Adrenal gland (tissue), 12 donors: Measurements from ENCODE around the gene GDPD4. TPM values are rescaled to one million over a fixed set of nuclear protein-coding genes. Genes with fewer than 3 reads are reported as not detected.

Experiments
- DNase-seq, 7 donors: peaks; one replicate each; pipeline ENCODE4 v3.0.0-alpha.2; 2019 to 2020
- H3K27ac ChIP-seq, 5 donors: fragments of 200-600 bp; sonication (generic) in 4 of 5; 1 replicate in 3 of 5; 2 replicates in 2 of 5; pipeline versions ENCODE4 v1.5.1 to v1.8.0; 2016 to 2020; ENCODE audit warnings: mild to moderate bottlenecking in 1 of 5
- H3K27me3 ChIP-seq: fragments of 200-600 bp; 2 replicates; pipeline ENCODE4 v1.8.0; 2021
- H3K36me3 ChIP-seq, 2 donors: fragments of 200-600 bp; replicated peaks in 1 of 2; 1 replicate in 1 of 2; 2 replicates in 1 of 2; pipeline versions ENCODE4 v1.5.1 to v1.8.0; 2018 to 2022
- H3K4me1 ChIP-seq, 2 donors: fragments of 200-600 bp; replicated peaks in 1 of 2; 1 replicate in 1 of 2; 2 replicates in 1 of 2; pipeline versions ENCODE4 v1.5.1 to v1.8.0; 2018 to 2021
- H3K4me3 ChIP-seq, 4 donors: fragments of 200-600 bp; sonication (generic) in 3 of 4; one replicate each; pipeline ENCODE4 v1.5.1; 2016 to 2018
- H3K9me3 ChIP-seq, 3 donors: fragments of 200-600 bp; sonication (generic) in 1 of 3; replicated peaks in 1 of 3; 1 replicate in 2 of 3; 2 replicates in 1 of 3; pipeline versions ENCODE4 v1.5.1 to v1.8.0; 2016 to 2021
- POLR2A ChIP-seq, 2 donors: fragments of 450-650 bp; IDR thresholded peaks; one replicate each; pipeline ENCODE4 v1.6.1; 2017; ENCODE audit warnings: antibody characterized with exemption in 2 of 2, mild to moderate bottlenecking in 2 of 2, moderate library complexity in 1 of 2
- WGBS, 4 donors: extraction: QIAGEN DNeasy Blood & Tissue Kit in 2 of 4; methylation state at CpG; one replicate each; pipeline versions ENCODE4 v1.1.5 to v1.1.7; 2013 to 2017; 5-methylcytosine and 5-hydroxymethylcytosine counted together
- intact Hi-C, 2 donors: fragments of 100-400 bp; cut with DNase I; formaldehyde crosslinking; loops; one replicate each; pipeline versions ENCODE4 v1.14.1 to v1.15.0; 2022 to 2023
- polyA plus RNA-seq, 3 donors: library from polyadenylated mRNA; stranded (reverse); fragments of 200-250 nt in 2 of 3; fragments of 350-450 nt in 1 of 3; fragmentation: Illumina TruSeq in 1 of 3; extraction: RNeasy Lipid Tissue Mini Kit (QIAGEN cat#74804) in 1 of 3; gene quantifications; one replicate each; pipeline ENCODE4 v1.2.3, GENCODE V29; 2013 to 2014
- total RNA-seq, 9 donors: library from RNA; depleted of rRNA in 4 of 9; stranded (reverse); fragments of >200 nt in 4 of 9; fragments of 120-200 nt in 1 of 9; fragmentation: NEBNext Ultra II Directional in 1 of 9; extraction: Animal tissue kit (Norgen Biotek cat#: 25700) in 1 of 9; gene quantifications; one replicate each; pipeline versions ENCODE4 v1.1.0 to v1.2.4, GENCODE V29; 2013 to 2023
- TF ChIP-seq, protein P1 (sequence below), 6 experiments: fragments of 450-650 bp in 4 of 6; fragments of 200-600 bp in 2 of 6; sonication (generic) in 1 of 6; IDR thresholded peaks; 1 replicate in 5 of 6; 2 replicates in 1 of 6; pipeline versions ENCODE4 v1.5.1 to v1.8.0; 2016 to 2021; ENCODE audit warnings: antibody characterized with exemption in 6 of 6, mild to moderate bottlenecking in 2 of 6, moderate library complexity in 1 of 6
- donor health status: healthy with polysubstance abuse.
- donor health status: Bipolar disorder and iron deficiency.
- donor health status: DM: yes; HTN: yes; CAD: no.
- donor health status: DM: no; HTN: no; CAD: no.
- donor health status: DM: no; HTN: no; CAD: no.
- donor health status: DM: yes; HTN: yes; CAD: no.

The GDPD4 gene
- total and polyA plus RNA-seq, 12 donors = 0.88 to 2.3 TPM; not detected in 10

DNA sequence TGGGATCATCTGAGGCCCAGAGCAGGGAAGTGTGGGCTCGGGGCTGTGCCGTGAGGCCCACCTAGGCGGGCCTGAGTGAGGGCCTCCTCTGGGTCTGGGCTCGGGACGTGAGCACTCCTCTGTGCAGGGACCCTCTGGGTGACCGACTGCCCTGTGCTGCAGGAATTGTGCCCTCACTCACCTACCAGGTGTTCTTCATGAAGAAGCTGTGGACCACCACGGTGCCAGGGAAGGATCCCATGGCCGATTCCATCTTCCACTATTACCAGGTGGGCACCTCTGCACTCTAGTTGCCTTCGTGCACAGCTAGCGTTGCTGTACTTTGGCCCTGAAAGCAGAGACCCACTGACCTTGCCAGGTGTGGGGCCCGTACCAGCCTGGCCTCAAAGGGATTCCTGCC lies 93.0 kb downstream of the GDPD4 start:
- peak in 2 of 7 donors; percentile 8 to 46 for DNase-seq
- TF ChIP-seq POLR2A (IDR thresholded peaks at IDR 0.05) = no peak
- TF ChIP-seq, protein P1, sequence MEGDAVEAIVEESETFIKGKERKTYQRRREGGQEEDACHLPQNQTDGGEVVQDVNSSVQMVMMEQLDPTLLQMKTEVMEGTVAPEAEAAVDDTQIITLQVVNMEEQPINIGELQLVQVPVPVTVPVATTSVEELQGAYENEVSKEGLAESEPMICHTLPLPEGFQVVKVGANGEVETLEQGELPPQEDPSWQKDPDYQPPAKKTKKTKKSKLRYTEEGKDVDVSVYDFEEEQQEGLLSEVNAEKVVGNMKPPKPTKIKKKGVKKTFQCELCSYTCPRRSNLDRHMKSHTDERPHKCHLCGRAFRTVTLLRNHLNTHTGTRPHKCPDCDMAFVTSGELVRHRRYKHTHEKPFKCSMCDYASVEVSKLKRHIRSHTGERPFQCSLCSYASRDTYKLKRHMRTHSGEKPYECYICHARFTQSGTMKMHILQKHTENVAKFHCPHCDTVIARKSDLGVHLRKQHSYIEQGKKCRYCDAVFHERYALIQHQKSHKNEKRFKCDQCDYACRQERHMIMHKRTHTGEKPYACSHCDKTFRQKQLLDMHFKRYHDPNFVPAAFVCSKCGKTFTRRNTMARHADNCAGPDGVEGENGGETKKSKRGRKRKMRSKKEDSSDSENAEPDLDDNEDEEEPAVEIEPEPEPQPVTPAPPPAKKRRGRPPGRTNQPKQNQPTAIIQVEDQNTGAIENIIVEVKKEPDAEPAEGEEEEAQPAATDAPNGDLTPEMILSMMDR (IDR thresholded peaks at IDR 0.05) = no peak
- 75 to 98% (median 88%) methylated on average over 11 of the region's 11 CpGs; no CpG with 5 or more reads in 1 of the 4 donors for WGBS, 4 donors
- H3K4me1 ChIP-seq = no peaks in the 10 kb centered on the region
- no peaks in the 10 kb centered on the region for H3K27me3 ChIP-seq
- intact Hi-C loops = loop anchor here in 1 of 2 donors (10.0 kb wide), 1 partner anchor 336 kb away; no protein-coding TSS in a partner anchor
- no peaks in the 10 kb centered on the region for H3K9me3 ChIP-seq
- peaks cover 0 to 71% of the 10 kb centered on the region in 2 donors for H3K36me3 ChIP-seq
- peak overlapping the region in 1 of 5 donors; percentile 5 for H3K27ac ChIP-seq
- H3K4me3 ChIP-seq = no peak overlapping the region

DNA sequence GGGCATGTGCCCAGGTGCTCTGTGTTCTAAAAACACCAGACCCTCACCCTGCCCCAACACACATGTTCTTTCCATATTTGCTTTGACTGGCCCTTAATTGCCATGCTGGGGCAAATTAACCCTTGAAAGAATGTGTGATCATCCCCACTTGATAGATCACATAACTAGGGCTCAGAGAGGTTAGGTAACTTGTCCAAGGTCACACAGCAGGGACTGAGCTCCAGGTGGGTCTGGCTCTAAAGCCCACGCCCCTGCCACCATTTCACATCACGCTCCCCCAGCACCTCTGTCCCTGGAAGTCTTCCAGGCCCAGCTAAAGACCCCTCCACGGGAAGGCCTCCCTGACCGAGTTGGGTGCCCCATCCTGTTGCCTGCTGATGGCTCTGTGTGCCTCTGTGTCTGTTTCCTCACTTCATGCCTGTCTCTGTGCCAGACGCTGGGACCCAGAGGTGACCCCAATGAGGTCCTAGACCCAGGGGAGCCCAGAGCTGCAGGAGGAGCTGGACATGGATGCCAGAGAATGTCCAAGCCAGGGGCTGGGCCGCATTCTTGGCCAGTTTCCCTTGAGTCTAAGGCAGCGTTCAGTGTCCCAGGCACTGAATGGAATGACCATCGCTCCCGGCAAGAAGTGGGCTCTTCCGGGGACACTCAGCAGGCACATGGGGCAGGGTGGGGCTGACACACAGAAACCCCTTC lies 93.7 kb downstream of the GDPD4 start:
- peak overlapping the region in 1 of 5 donors; percentile 5 for H3K27ac ChIP-seq
- WGBS, 4 donors = 66 to 79% (median 74%) methylated on average over 6 to 10 of the region's 10 CpGs
- no peak overlapping the region for H3K4me3 ChIP-seq
- intact Hi-C loops = loop anchor here in 1 of 2 donors (10.0 kb wide), 1 partner anchor 337 kb away; no protein-coding TSS in a partner anchor
- H3K4me1 ChIP-seq = no peaks in the 10 kb centered on the region
- H3K27me3 ChIP-seq = no peaks in the 10 kb centered on the region
- peaks cover 0 to 73% of the 10 kb centered on the region in 2 donors for H3K36me3 ChIP-seq
- TF ChIP-seq, protein P1 (IDR thresholded peaks at IDR 0.05) = no peak
- peak in 3 of 7 donors; percentile 18 to 65 (median 19) for DNase-seq
- no peaks in the 10 kb centered on the region for H3K9me3 ChIP-seq

DNA sequence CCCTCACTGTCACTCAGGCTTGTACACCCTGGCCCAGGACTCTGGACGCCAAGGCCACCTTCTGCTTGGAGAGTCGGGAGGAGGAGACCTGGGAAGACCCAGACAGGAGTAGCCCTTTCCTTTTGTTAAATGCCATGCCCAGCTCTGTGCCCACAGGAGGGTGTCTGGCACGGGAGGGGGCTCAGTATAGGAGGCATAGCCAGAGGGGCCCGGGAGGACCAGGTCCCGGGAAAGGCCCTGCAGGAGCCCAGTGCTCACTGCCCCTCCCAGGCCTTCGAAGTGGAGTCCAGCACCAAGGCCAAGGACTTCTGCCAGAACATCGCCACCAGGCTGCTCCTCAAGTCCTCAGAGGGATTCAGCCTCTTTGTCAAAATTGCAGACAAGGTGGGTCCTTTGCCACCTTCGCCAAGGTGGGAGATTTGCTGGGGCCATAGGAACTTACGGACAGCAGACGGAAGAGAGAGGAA lies 94.4 kb downstream of the GDPD4 start:
- peaks cover 0 to 74% of the 10 kb centered on the region in 2 donors for H3K36me3 ChIP-seq
- DNase-seq = peak in 2 of 7 donors; percentile 13 to 41
- H3K27me3 ChIP-seq = no peaks in the 10 kb centered on the region
- H3K9me3 ChIP-seq = no peaks in the 10 kb centered on the region
- intact Hi-C loops = loop anchor here in 1 of 2 donors (10.0 kb wide), 1 partner anchor 338 kb away; no protein-coding TSS in a partner anchor
- no peak overlapping the region for H3K27ac ChIP-seq
- TF ChIP-seq, protein P1 (IDR thresholded peaks at IDR 0.05) = no peak
- TF ChIP-seq POLR2A (IDR thresholded peaks at IDR 0.05) = no peak
- H3K4me1 ChIP-seq = no peaks in the 10 kb centered on the region
- WGBS, 4 donors = 68 to 80% (median 75%) methylated on average over 9 to 10 of the region's 10 CpGs
- no peak overlapping the region for H3K4me3 ChIP-seq

DNA sequence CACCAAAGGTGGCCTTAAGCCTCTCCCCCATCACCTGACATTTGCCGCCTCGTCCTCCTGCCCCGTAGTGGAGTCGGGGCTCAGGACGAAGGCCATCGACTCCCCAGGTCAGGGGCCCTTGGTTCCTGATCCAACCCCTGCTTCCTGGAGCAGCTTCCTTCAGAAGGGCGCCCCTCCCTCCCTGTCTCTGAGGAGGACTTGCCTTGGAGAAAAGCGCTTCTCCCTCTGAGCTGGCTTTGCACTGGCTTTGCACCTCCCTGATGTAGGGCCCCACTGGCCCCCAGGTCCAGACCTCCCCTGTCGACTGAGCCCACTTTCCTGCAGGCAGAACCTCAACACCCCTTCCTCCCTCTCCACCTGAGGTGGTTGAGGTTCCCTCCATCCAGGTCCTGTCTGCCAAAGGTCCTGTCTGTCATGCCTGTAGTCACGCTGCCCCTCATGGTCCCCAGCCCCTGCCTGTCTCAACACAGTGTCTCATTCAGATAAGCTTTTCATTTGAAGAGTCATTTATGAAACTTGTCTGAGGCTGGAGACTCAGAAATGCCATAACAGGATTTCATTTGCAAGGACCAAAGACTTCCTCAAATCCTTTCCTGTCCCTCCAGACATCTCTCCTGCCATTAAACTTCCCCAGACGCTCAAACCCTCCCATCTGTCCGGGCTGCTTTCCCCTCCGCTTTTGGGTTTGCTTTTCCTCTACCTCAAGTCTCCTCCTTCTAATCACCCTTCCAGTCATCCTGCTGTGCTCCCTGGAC lies 95.0 kb downstream of the GDPD4 start:
- H3K27me3 ChIP-seq = no peaks in the 10 kb centered on the region
- peaks cover 0 to 72% of the 10 kb centered on the region in 2 donors for H3K36me3 ChIP-seq
- peak in 2 of 7 donors; percentile 11 to 45 for DNase-seq
- H3K9me3 ChIP-seq = no peaks in the 10 kb centered on the region
- H3K27ac ChIP-seq = no peak overlapping the region
- TF ChIP-seq, protein P1 (IDR thresholded peaks at IDR 0.05) = no peak
- TF ChIP-seq POLR2A (IDR thresholded peaks at IDR 0.05) = no peak
- intact Hi-C loops = loop anchor here in 1 of 2 donors (10.0 kb wide), 1 partner anchor 338 kb away; no protein-coding TSS in a partner anchor
- H3K4me3 ChIP-seq = no peak overlapping the region
- WGBS, 4 donors = 73 to 84% (median 80%) methylated on average over 11 to 13 of the region's 13 CpGs
- no peaks in the 10 kb centered on the region for H3K4me1 ChIP-seq
